Spleen (tissue), 11 donors: ENCODE data around the gene CCDC63. TPM values are rescaled to one million over a fixed set of nuclear protein-coding genes. Genes with fewer than 3 reads are reported as not detected.

ENCODE experiments used
- DNase-seq: peaks from one replicate; pipeline ENCODE4 v3.0.0-alpha.2; 2020
- H3K27ac ChIP-seq, 8 donors: fragments of 200-600 bp; sonication (generic) in 7 of 8; 1 replicate in 4 of 8; 2 replicates in 4 of 8; pipeline versions ENCODE4 v1.5.0 to v1.8.0; 2016 to 2021; ENCODE audit warnings: inconsistent platforms in 4 of 8, mild to moderate bottlenecking in 4 of 8, moderate library complexity in 1 of 8
- H3K27me3 ChIP-seq, 7 donors: fragments of 200-600 bp; sonication (generic) in 6 of 7; replicated peaks in 1 of 7; 1 replicate in 4 of 7; 2 replicates in 3 of 7; pipeline versions ENCODE4 v1.5.0 to v1.8.0; 2016 to 2021; ENCODE audit warnings: inconsistent platforms in 3 of 7, mild to moderate bottlenecking in 1 of 7
- H3K36me3 ChIP-seq, 6 donors: fragments of 200-600 bp; sonication (generic) in 5 of 6; 1 replicate in 4 of 6; 2 replicates in 2 of 6; pipeline versions ENCODE4 v1.5.0 to v1.8.0; 2016 to 2021; ENCODE audit warnings: inconsistent platforms in 2 of 6
- H3K4me1 ChIP-seq, 6 donors: fragments of 200-600 bp; sonication (generic) in 5 of 6; 1 replicate in 3 of 6; 2 replicates in 3 of 6; pipeline versions ENCODE4 v1.5.0 to v1.8.0; 2016 to 2021; ENCODE audit warnings: inconsistent platforms in 3 of 6
- H3K4me3 ChIP-seq, 8 donors: fragments of 200-600 bp; sonication (generic) in 7 of 8; 1 replicate in 4 of 8; 2 replicates in 4 of 8; pipeline versions ENCODE4 v1.5.0 to v1.8.0; 2016 to 2021; ENCODE audit warnings: inconsistent platforms in 4 of 8, mild to moderate bottlenecking in 4 of 8, moderate library complexity in 2 of 8
- H3K9me3 ChIP-seq, 8 donors: fragments of 200-600 bp; sonication (generic) in 7 of 8; 1 replicate in 4 of 8; 2 replicates in 4 of 8; pipeline versions ENCODE4 v1.5.0 to v1.8.0; 2016 to 2021; ENCODE audit warnings: inconsistent platforms in 4 of 8
- CTCF ChIP-seq, 11 experiments: fragments of 200-600 bp in 7 of 11; fragments of 450-650 bp in 4 of 11; sonication (generic) in 4 of 11; IDR thresholded peaks in 8 of 11; conservative IDR thresholded peaks in 3 of 11; 1 replicate in 7 of 11; 2 replicates in 4 of 11; pipeline versions ENCODE4 v1.4.0 to v1.8.0; 2016 to 2021; ENCODE audit warnings: antibody characterized with exemption in 11 of 11, inconsistent platforms in 4 of 11, mild to moderate bottlenecking in 1 of 11
- POLR2A ChIP-seq, 3 donors: fragments of 450-650 bp; IDR thresholded peaks; one replicate each; pipeline ENCODE4 v1.5.1; 2017; ENCODE audit warnings: antibody characterized with exemption in 3 of 3, mild to moderate bottlenecking in 1 of 3
- POLR2AphosphoS5 ChIP-seq, 3 donors: sonication (generic); formaldehyde crosslinking; IDR thresholded peaks; one replicate each; pipeline ENCODE4 v1.5.1; 2017; ENCODE audit warnings: antibody characterized with exemption in 3 of 3
- WGBS, 5 donors: extraction: QIAGEN DNeasy Blood & Tissue Kit in 3 of 5; methylation state at CpG; one replicate each; pipeline versions ENCODE4 v1.1.5 to v1.1.7; 2013 to 2018; 5-methylcytosine and 5-hydroxymethylcytosine counted together
- intact Hi-C: fragments of 100-400 bp; cut with DNase I; formaldehyde crosslinking; loops from one replicate; pipeline ENCODE4 v1.15.0; 2023; ENCODE audit warnings: low total_unique reads
- polyA plus RNA-seq, 3 donors: library from polyadenylated mRNA; stranded (reverse); fragments of 200-250 nt; gene quantifications; one replicate each; pipeline ENCODE4 v1.2.1, GENCODE V29; 2013
- total RNA-seq, 7 donors: library from RNA; depleted of rRNA in 3 of 7; stranded (reverse); fragments of >200 nt in 3 of 7; fragmentation: NEBNext Ultra II Directional in 4 of 7; extraction: Animal tissue kit (Norgen Biotek cat#: 25700) in 4 of 7; gene quantifications; one replicate each; pipeline versions ENCODE4 v1.1.0 to v1.2.1, GENCODE V29; 2016 to 2021
- donor health status: healthy with polysubstance abuse.
- donor health status: DM: no; HTN: no; CAD: no; lungs with moderate emphysema.
- donor health status: DM: no; HTN: no; CAD: no.
- donor health status: Bipolar disorder and iron deficiency.
- donor health status: healthy.
- donor health status: DM: no; HTN: no; CAD: no.
- donor health status: DM: yes; HTN: yes; CAD: no.

CCDC63 gene
- total and polyA plus RNA-seq, 10 donors, result not detected

- no peak for TF ChIP-seq CTCF (IDR thresholded peaks at IDR 0.05 in 8 of 11, conservative IDR thresholded peaks at IDR 0.05 in 3 of 11)
- no peak for TF ChIP-seq POLR2A (IDR thresholded peaks at IDR 0.05)
- no peak for TF ChIP-seq POLR2AphosphoS5 (IDR thresholded peaks at IDR 0.05)
- Histone ChIP-seq H3K4me1 (peaks cover 0 to 6% (median 0%) of the 10 kb centered on the region in 6 donors), H3K4me3 (no peak overlapping the region), H3K27me3 (peaks cover 0 to 8% (median 0%) of the 10 kb centered on the region in 7 donors), H3K36me3 (no peaks in the 10 kb centered on the region), H3K9me3 (no peaks in the 10 kb centered on the region), H3K27ac (no peak overlapping the region)
- DNase-seq, result no peak
- intact Hi-C loops, result no loop called here
- WGBS, 5 donors, result 67 to 87% (median 79%) methylated on average over 2 of the region's 2 CpGs
These were observed 33.0 kb upstream of the CCDC63 start for GRCh38 chr12:110813756-110814155.

GRCh38 chr12:110816248-110816647 is 30.5 kb upstream of the CCDC63 start:
- H3K4me3 ChIP-seq, result no peak overlapping the region
- H3K4me1 ChIP-seq, result peaks cover 0 to 6% (median 0%) of the 10 kb centered on the region in 6 donors
- no peaks in the 10 kb centered on the region for H3K9me3 ChIP-seq
- peaks cover 0 to 8% (median 0%) of the 10 kb centered on the region in 7 donors for H3K27me3 ChIP-seq
- WGBS, 5 donors, result 87 to 100% (median 94%) methylated on average over 1 of the region's 1 CpG
- no peak for DNase-seq
- TF ChIP-seq POLR2AphosphoS5 (IDR thresholded peaks at IDR 0.05), result no peak
- no peak overlapping the region for H3K27ac ChIP-seq
- H3K36me3 ChIP-seq, result no peaks in the 10 kb centered on the region
- intact Hi-C loops, result no loop called here

GRCh38 chr12:110816779-110817178 is 30.0 kb upstream of the CCDC63 start:
- 36 to 87% (median 74%) methylated on average over 1 of the region's 1 CpG for WGBS, 5 donors
- Histone ChIP-seq H3K9me3 (no peaks in the 10 kb centered on the region), H3K4me1 (peaks cover 0 to 6% (median 0%) of the 10 kb centered on the region in 6 donors), H3K4me3 (no peak overlapping the region), H3K36me3 (no peaks in the 10 kb centered on the region), H3K27ac (no peak overlapping the region), H3K27me3 (peaks cover 0 to 8% (median 0%) of the 10 kb centered on the region in 7 donors)
- no peak for DNase-seq
- TF ChIP-seq POLR2AphosphoS5 (IDR thresholded peaks at IDR 0.05) (no peak), POLR2A (IDR thresholded peaks at IDR 0.05) (no peak), CTCF (IDR thresholded peaks at IDR 0.05 in 8 of 11, conservative IDR thresholded peaks at IDR 0.05 in 3 of 11) (no peak)
- intact Hi-C loops, result no loop called here

- Histone ChIP-seq H3K9me3 (no peaks in the 10 kb centered on the region), H3K27ac (no peak overlapping the region), H3K27me3 (peaks cover 0 to 6% (median 0%) of the 10 kb centered on the region in 7 donors), H3K4me1 (no peaks in the 10 kb centered on the region), H3K4me3 (no peak overlapping the region), H3K36me3 (no peaks in the 10 kb centered on the region)
- WGBS, 5 donors, result 87 to 94% (median 90%) methylated on average over 5 of the region's 5 CpGs
- TF ChIP-seq CTCF (IDR thresholded peaks at IDR 0.05 in 8 of 11, conservative IDR thresholded peaks at IDR 0.05 in 3 of 11) (no peak), POLR2AphosphoS5 (IDR thresholded peaks at IDR 0.05) (no peak), POLR2A (IDR thresholded peaks at IDR 0.05) (no peak)
- intact Hi-C loops, result no loop called here
- DNase-seq, result no peak
These were observed 28.3 kb upstream of the CCDC63 start for GRCh38 chr12:110818511-110818910.

GRCh38 chr12:110819150-110819549 is 27.6 kb upstream of the CCDC63 start:
- 89 to 98% (median 97%) methylated on average over 3 of the region's 3 CpGs for WGBS, 5 donors
- TF ChIP-seq POLR2AphosphoS5 (IDR thresholded peaks at IDR 0.05) (no peak), CTCF (IDR thresholded peaks at IDR 0.05 in 8 of 11, conservative IDR thresholded peaks at IDR 0.05 in 3 of 11) (no peak), POLR2A (IDR thresholded peaks at IDR 0.05) (no peak)
- intact Hi-C loops, result no loop called here
- DNase-seq, result no peak
- Histone ChIP-seq H3K27ac (no peak overlapping the region), H3K36me3 (no peaks in the 10 kb centered on the region), H3K9me3 (no peaks in the 10 kb centered on the region), H3K4me1 (no peaks in the 10 kb centered on the region), H3K4me3 (no peak overlapping the region), H3K27me3 (no peaks in the 10 kb centered on the region)
